ENCODE results near the gene NEK11.

DNA sequence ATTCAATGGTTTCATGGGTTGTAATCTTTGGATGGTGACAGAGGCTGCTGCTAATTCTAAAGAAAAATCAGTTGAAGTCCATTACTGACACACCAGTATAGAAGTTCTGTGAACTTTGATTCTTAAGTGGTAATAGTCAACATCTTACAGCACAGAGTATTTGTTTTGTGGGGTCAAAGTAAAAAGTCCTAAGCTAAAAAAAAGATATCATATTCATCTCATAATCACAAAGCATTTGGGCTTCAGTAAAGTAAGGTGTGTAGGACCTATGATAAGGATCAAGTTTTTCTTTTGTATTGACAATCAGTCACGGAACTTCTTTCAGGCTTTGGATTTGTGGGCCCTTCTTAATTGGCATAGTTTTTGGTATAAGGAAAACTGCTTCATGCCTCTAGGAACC is 1.1 kb upstream of the NEK11 start:
- no peak for TF ChIP-seq CTCF (IDR thresholded peaks at IDR 0.05; ENCODE audit: poor library complexity)
- TF ChIP-seq EZH2 (IDR thresholded peaks at IDR 0.05; ENCODE audit: borderline replicate concordance): no peak
- no peak for TF ChIP-seq EZH2phosphoT487 (IDR thresholded peaks at IDR 0.05; ENCODE audit: low read depth, severe bottlenecking, unreplicated experiment)
